Thoracic aorta (tissue), 2 donors: ENCODE results near the gene AGTPBP1. TPM values are rescaled to one million over a fixed set of nuclear protein-coding genes. Genes with fewer than 3 reads are reported as not detected.
"Not testable (repeated sequence)": the region's sequence is repeated elsewhere in the genome, so short reads cannot be mapped to it uniquely, and the experiment has no call there.

ENCODE experiments used
- ATAC-seq: fragments of 150-250 bp; one replicate; pipeline ENCODE4 v1.8.0; 2017; ENCODE audit warnings: low read depth; ENCODE audit not compliant: insufficient number of reproducible peaks, low FRiP score
- DNase-seq: peaks from one replicate; pipeline ENCODE4 v3.0.0-alpha.2; 2020; ENCODE audit warnings: low spot score
- H3K27ac ChIP-seq, 2 donors: fragments of 200-600 bp; sonication (generic); 1 replicate in 1 of 2; 2 replicates in 1 of 2; pipeline ENCODE4 v1.5.1; 2016; ENCODE audit warnings: mild to moderate bottlenecking in 2 of 2, moderate library complexity in 2 of 2
- H3K27me3 ChIP-seq: fragments of 200-600 bp; sonication (generic); replicated peaks from 2 replicates; pipeline ENCODE4 v1.6.0; 2016; ENCODE audit warnings: mild to moderate bottlenecking; ENCODE audit not compliant: insufficient read depth
- H3K36me3 ChIP-seq: fragments of 200-600 bp; sonication (generic); one replicate; pipeline ENCODE4 v1.5.1; 2016
- H3K4me1 ChIP-seq, 2 donors: fragments of 200-600 bp; sonication (generic); 1 replicate in 1 of 2; 2 replicates in 1 of 2; pipeline versions ENCODE4 v1.5.1 to v1.6.0; 2016; ENCODE audit warnings: low read depth in 2 of 2, mild to moderate bottlenecking in 1 of 2; ENCODE audit not compliant: control insufficient read depth in 1 of 2
- H3K4me3 ChIP-seq: fragments of 200-600 bp; sonication (generic); 2 replicates; pipeline ENCODE4 v1.5.1; 2016; ENCODE audit warnings: mild to moderate bottlenecking
- H3K9me3 ChIP-seq: fragments of 200-600 bp; sonication (generic); 2 replicates; pipeline ENCODE4 v1.5.1; 2016
- total RNA-seq, 2 donors: library from RNA; depleted of rRNA; stranded (reverse); fragments of >200 nt; gene quantifications; one replicate each; pipeline versions ENCODE4 v1.1.0 to v1.2.3, GENCODE V29; 2016
- TF ChIP-seq, protein P1 (sequence below): fragments of 200-600 bp; sonication (generic); IDR thresholded peaks from one replicate; pipeline ENCODE4 v1.5.1; 2019; ENCODE audit warnings: antibody characterized with exemption

Gene AGTPBP1
- total RNA-seq, 2 donors from 2014 or later = 35.0 to 38.3 TPM

DNA sequence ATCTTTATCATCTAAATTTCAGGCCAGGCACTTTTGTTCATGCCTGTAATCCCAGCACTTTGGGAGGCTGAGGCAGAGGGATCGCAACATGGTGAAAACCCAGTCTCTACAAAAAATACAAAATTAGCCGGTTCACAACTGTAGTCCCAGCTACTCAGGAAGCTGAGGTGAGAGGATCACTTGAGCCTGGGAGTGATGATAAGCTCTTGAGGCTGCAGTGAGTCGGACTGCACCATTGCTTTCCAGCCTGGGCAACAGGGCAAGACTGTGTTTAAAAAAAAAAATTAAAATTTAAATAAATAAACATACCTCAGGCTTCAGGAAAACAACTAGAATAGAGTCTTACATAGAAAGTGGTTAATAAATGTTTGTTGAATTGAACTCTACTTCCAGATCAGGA is 147.4 kb downstream of the AGTPBP1 start:
- no peaks in the 10 kb centered on the region for H3K27me3 ChIP-seq
- H3K36me3 ChIP-seq = no peaks in the 10 kb centered on the region
- no peaks in the 10 kb centered on the region for H3K9me3 ChIP-seq
- no peak for DNase-seq
- TF ChIP-seq, protein P1, sequence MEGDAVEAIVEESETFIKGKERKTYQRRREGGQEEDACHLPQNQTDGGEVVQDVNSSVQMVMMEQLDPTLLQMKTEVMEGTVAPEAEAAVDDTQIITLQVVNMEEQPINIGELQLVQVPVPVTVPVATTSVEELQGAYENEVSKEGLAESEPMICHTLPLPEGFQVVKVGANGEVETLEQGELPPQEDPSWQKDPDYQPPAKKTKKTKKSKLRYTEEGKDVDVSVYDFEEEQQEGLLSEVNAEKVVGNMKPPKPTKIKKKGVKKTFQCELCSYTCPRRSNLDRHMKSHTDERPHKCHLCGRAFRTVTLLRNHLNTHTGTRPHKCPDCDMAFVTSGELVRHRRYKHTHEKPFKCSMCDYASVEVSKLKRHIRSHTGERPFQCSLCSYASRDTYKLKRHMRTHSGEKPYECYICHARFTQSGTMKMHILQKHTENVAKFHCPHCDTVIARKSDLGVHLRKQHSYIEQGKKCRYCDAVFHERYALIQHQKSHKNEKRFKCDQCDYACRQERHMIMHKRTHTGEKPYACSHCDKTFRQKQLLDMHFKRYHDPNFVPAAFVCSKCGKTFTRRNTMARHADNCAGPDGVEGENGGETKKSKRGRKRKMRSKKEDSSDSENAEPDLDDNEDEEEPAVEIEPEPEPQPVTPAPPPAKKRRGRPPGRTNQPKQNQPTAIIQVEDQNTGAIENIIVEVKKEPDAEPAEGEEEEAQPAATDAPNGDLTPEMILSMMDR = no peak
- H3K27ac ChIP-seq = no peak overlapping the region
- ATAC-seq = no peak
- H3K4me3 ChIP-seq = no peak overlapping the region
- H3K4me1 ChIP-seq = no peaks in the 10 kb centered on the region

- Histone ChIP-seq H3K27me3 (no peaks in the 10 kb centered on the region), H3K9me3 (no peaks in the 10 kb centered on the region), H3K4me3 (no peak overlapping the region), H3K36me3 (no peaks in the 10 kb centered on the region), H3K4me1 (no peaks in the 10 kb centered on the region), H3K27ac (no peak overlapping the region)
- TF ChIP-seq, protein P1 = no peak
- DNase-seq (no peak), ATAC-seq (no peak)
These were observed 155.1 kb downstream of the AGTPBP1 start for GRCh38 chr9:85586684-85587083.

- no peaks in the 10 kb centered on the region for H3K9me3 ChIP-seq
- no peaks in the 10 kb centered on the region for H3K27me3 ChIP-seq
- DNase-seq (no peak), ATAC-seq (no peak)
- H3K4me3 ChIP-seq = no peak overlapping the region
- H3K27ac ChIP-seq = no peak overlapping the region
- H3K4me1 ChIP-seq = no peaks in the 10 kb centered on the region
- H3K36me3 ChIP-seq = no peaks in the 10 kb centered on the region
- TF ChIP-seq, protein P1 = no peak
These were observed 164.3 kb downstream of the AGTPBP1 start for GRCh38 chr9:85577353-85577952.

- TF ChIP-seq, protein P1 = no peak
- Histone ChIP-seq H3K9me3 (no peaks in the 10 kb centered on the region), H3K27ac (no peak overlapping the region), H3K27me3 (no peaks in the 10 kb centered on the region), H3K36me3 (no peaks in the 10 kb centered on the region), H3K4me1 (no peaks in the 10 kb centered on the region), H3K4me3 (no peak overlapping the region)
- DNase-seq = no peak
- no peak for ATAC-seq
These were observed 165.9 kb downstream of the AGTPBP1 start for GRCh38 chr9:85575868-85576267.

GRCh38 chr9:85573546-85573945 is 168.2 kb downstream of the AGTPBP1 start:
- ATAC-seq, H3K4me1 ChIP-seq, H3K9me3 ChIP-seq, H3K27ac ChIP-seq, DNase-seq, H3K27me3 ChIP-seq, H3K36me3 ChIP-seq, H3K4me3 ChIP-seq: not testable (repeated sequence)

DNA sequence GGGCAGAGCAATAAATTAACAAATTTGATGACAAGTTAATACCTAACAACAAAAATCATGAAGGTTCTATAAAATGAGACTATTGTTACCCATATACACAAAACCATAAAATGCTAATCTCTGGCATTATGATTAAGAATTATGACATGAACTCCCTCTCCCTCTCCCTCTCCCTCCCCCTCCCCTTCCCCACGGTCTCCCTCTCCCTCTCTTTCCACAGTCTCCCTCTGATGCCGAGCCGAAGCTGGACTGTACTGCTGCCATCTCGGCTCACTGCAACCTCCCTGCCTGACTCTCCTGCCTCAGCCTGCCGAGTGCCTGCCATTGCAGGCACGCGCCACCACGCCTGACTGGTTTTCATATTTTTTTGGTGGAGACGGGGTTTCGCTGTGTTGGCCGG is 168.8 kb downstream of the AGTPBP1 start:
- H3K36me3 ChIP-seq, ATAC-seq, DNase-seq, H3K27ac ChIP-seq, H3K4me3 ChIP-seq, H3K9me3 ChIP-seq, H3K27me3 ChIP-seq, H3K4me1 ChIP-seq: not testable (repeated sequence)
